Endothelial cell of umbilical vein (primary cell): ENCODE results near the gene LMF1. TPM values are rescaled to one million over a fixed set of nuclear protein-coding genes. Genes with fewer than 3 reads are reported as not detected.

ENCODE experiments used
- BruUV-seq: library from RNA; stranded (reverse); fragments of 400-500 nt; replicated peaks from 2 replicates; lab custom pipeline; 2021; lab: Mats Ljungman, UMichigan
- CTCF ChIA-PET: fragments of 300-600, 350-600 bp; sonication (Branson Sonifier 250); formaldehyde crosslinking; loops from one replicate; lab custom pipeline; 2021; ENCODE audit warnings: antibody characterized with exemption, inconsistent platforms; lab: Charles Lee
- POLR2A ChIA-PET: fragments of 300-600, 350-600 bp; sonication (Branson Sonifier 250); formaldehyde crosslinking; loops from one replicate; lab custom pipeline; 2021; ENCODE audit warnings: antibody characterized with exemption, inconsistent platforms; lab: Charles Lee
- DNase-seq: peaks from one replicate; pipeline ENCODE4 v3.0.0-alpha.2; 2011; ENCODE audit warnings: low read depth, low spot score
- FAIRE-seq: peaks from 2 replicates; lab custom pipeline; 2011; peaks lifted over from hg19 to GRCh38; lab: Jason Lieb, UNC
- H2AFZ ChIP-seq: 2 replicates; pipeline ENCODE4 v1.6.0; 2012; ENCODE audit warnings: low read depth, low read length, control low read depth, inconsistent platforms
- H3K27ac ChIP-seq: 2 replicates; pipeline ENCODE4 v1.5.1; 2011; ENCODE audit warnings: low read depth, mild to moderate bottlenecking, control low read depth, low read length, moderate library complexity; ENCODE audit not compliant: insufficient read depth
- H3K27me3 ChIP-seq, 2 experiments: 2 replicates each; pipeline versions ENCODE4 v1.6.0 to v1.6.1; 2011; ENCODE audit warnings: low read length in 2 of 2, mixed read lengths in 1 of 2; ENCODE audit not compliant: control insufficient read depth in 2 of 2, insufficient read depth in 2 of 2
- H3K36me3 ChIP-seq, 2 experiments: 2 replicates in 1 of 2; 3 replicates in 1 of 2; pipeline ENCODE4 v1.5.1; 2011; ENCODE audit warnings: low read length in 2 of 2, mild to moderate bottlenecking in 1 of 2, moderate library complexity in 1 of 2; ENCODE audit not compliant: control insufficient read depth in 2 of 2, insufficient read depth in 2 of 2; ENCODE audit errors: extremely low read depth in 1 of 2
- H3K4me1 ChIP-seq: 3 replicates; pipeline ENCODE4 v1.5.1; 2011; ENCODE audit warnings: mild to moderate bottlenecking, low read length; ENCODE audit not compliant: control insufficient read depth, insufficient read depth; ENCODE audit errors: extremely low read depth
- H3K4me2 ChIP-seq: 2 replicates; pipeline ENCODE4 v1.6.1; 2011; ENCODE audit warnings: low read length, control low read depth, mixed read lengths; ENCODE audit not compliant: insufficient read depth
- H3K4me3 ChIP-seq, 3 experiments: fragments of 200-600 bp in 1 of 3; sonication (generic), shearing (Covaris generic) in 1 of 3; replicated peaks in 1 of 3; 2 replicates each; pipeline ENCODE4 v1.5.1; 2011 to 2016; ENCODE audit warnings: control low read depth in 3 of 3, low read length in 3 of 3, mild to moderate bottlenecking in 2 of 3, inconsistent platforms in 1 of 3, low read depth in 1 of 3, moderate library complexity in 1 of 3; ENCODE audit not compliant: insufficient read depth in 1 of 3
- H3K79me2 ChIP-seq: 2 replicates; pipeline ENCODE4 v1.6.0; 2012; ENCODE audit warnings: low read length, inconsistent platforms; ENCODE audit not compliant: control insufficient read depth, insufficient read depth
- H3K9ac ChIP-seq: replicated peaks from 2 replicates; pipeline ENCODE3; 2011; ENCODE audit warnings: low read length, control low read depth; ENCODE audit not compliant: insufficient read depth; ENCODE audit errors: extremely low read depth
- H3K9me1 ChIP-seq: replicated peaks from 3 replicates; pipeline ENCODE4 v1.6.0; 2011; ENCODE audit warnings: mild to moderate bottlenecking, low read length; ENCODE audit not compliant: control insufficient read depth, insufficient read depth; ENCODE audit errors: extremely low read depth
- H3K9me3 ChIP-seq: replicated peaks from 2 replicates; pipeline ENCODE4 v1.5.1; 2012; ENCODE audit warnings: low read length, inconsistent platforms; ENCODE audit not compliant: control insufficient read depth, insufficient read depth
- H4K20me1 ChIP-seq: replicated peaks from 2 replicates; pipeline ENCODE3; 2011; ENCODE audit warnings: mild to moderate bottlenecking, low read length; ENCODE audit not compliant: control insufficient read depth, insufficient read depth; ENCODE audit errors: extremely low read depth
- CTCF ChIP-seq, 2 donors: IDR thresholded peaks; 1 replicate in 1 of 2; 2 replicates in 1 of 2; pipeline ENCODE4 v1.5.1; 2011; ENCODE audit warnings: low read length in 2 of 2, mild to moderate bottlenecking in 2 of 2, moderate library complexity in 2 of 2, control low read depth in 1 of 2, inconsistent platforms in 1 of 2, low read depth in 1 of 2; ENCODE audit not compliant: insufficient read depth in 1 of 2; ENCODE audit errors: extremely low read depth in 1 of 2
- EZH2 ChIP-seq: IDR thresholded peaks from 2 replicates; pipeline ENCODE4 v1.6.1; 2012; ENCODE audit warnings: borderline replicate concordance, low read depth, mild to moderate bottlenecking, moderate library complexity, low read length, inconsistent platforms; ENCODE audit not compliant: severe bottlenecking
- FOS ChIP-seq: IDR thresholded peaks from 2 replicates; pipeline ENCODE4 v1.6.1; 2011; ENCODE audit warnings: mild to moderate bottlenecking, low read length, moderate library complexity, borderline replicate concordance; ENCODE audit not compliant: insufficient read depth
- GATA2 ChIP-seq: IDR thresholded peaks from 2 replicates; pipeline ENCODE4 v1.7.0; 2011; ENCODE audit warnings: low read depth, mild to moderate bottlenecking, moderate library complexity, mixed read lengths, low read length; ENCODE audit not compliant: insufficient read length, insufficient read depth
- JUN ChIP-seq: IDR thresholded peaks from 2 replicates; pipeline ENCODE4 v1.6.1; 2011; ENCODE audit warnings: borderline replicate concordance, low read depth; ENCODE audit not compliant: insufficient read length, insufficient read depth
- MAX ChIP-seq: IDR thresholded peaks from 2 replicates; pipeline ENCODE4 v1.6.1; 2011; ENCODE audit not compliant: insufficient read depth, insufficient read length
- MYC ChIP-seq: IDR thresholded peaks from one replicate; pipeline ENCODE4 v1.6.1; 2011; ENCODE audit warnings: mild to moderate bottlenecking, low read depth, low read length
- POLR2A ChIP-seq: IDR thresholded peaks from 2 replicates; pipeline ENCODE4 v1.6.1; 2012; ENCODE audit warnings: low read depth, mild to moderate bottlenecking, control low read depth, low read length
- dilution Hi-C: fragments of 300-500 bp; cut with MboI; formaldehyde crosslinking; loops from one replicate; pipeline ENCODE4 v1.15.0; 2019; ENCODE audit warnings: low sequenced_read_pairs; ENCODE audit not compliant: extremely low pct_ligation_motif_present
- intact Hi-C: fragments of 100-400 bp; cut with micrococcal nuclease; formaldehyde crosslinking; loops from one replicate; pipeline ENCODE4 v1.10.0; 2022
- polyA plus RNA-seq, 4 experiments: library from polyadenylated mRNA; depleted of rRNA in 3 of 4; stranded (reverse) in 3 of 4; unstranded in 1 of 4; fragments of >200 nt; gene quantifications; 2 replicates each; pipeline versions ENCODE4 v1.2.1 to v1.2.3, GENCODE V29; 2011 to 2012; ENCODE audit warnings: missing spikeins in 1 of 4
- total RNA-seq: library from RNA; stranded (reverse); gene quantifications from 2 replicates; pipeline ENCODE4 v1.2.3, GENCODE V29; 2021

The LMF1 gene
- total and polyA plus RNA-seq, 2 donors (not counting 3 experiments of a cell fraction or from before 2014, with no cell fraction given) = 17.8 TPM

- Histone ChIP-seq H3K4me2 (no peak overlapping the region), H3K4me3 (no peak overlapping the region), H3K9me1 (no peaks in the 10 kb centered on the region), H3K9ac (no peak overlapping the region), H3K9me3 (no peaks in the 10 kb centered on the region), H3K27me3 (no peaks in the 10 kb centered on the region), H2AFZ (no peak overlapping the region), H3K36me3 (no peaks in the 10 kb centered on the region), H3K79me2 (no peaks in the 10 kb centered on the region), H3K27ac (no peak overlapping the region), H3K4me1 (no peaks in the 10 kb centered on the region), H4K20me1 (peaks cover 2% of the 10 kb centered on the region)
- POLR2A ChIA-PET = no interaction called here
- no peak for TF ChIP-seq POLR2A
- TF ChIP-seq FOS = no peak
- TF ChIP-seq MYC = no peak
- no peak for TF ChIP-seq JUN
- no peak for TF ChIP-seq CTCF (IDR thresholded peaks at IDR 0.05; ENCODE audit: extremely low read depth in 1 of 2, insufficient read depth in 1 of 2, low read depth in 1 of 2, low read length in 2 of 2)
- no peak for TF ChIP-seq GATA2
- TF ChIP-seq EZH2 = no peak
- TF ChIP-seq MAX = no peak
- BruUV-seq = no TSS peak
- no peak for FAIRE-seq
- intact Hi-C loops = no loop called here
- DNase-seq = no peak
- dilution Hi-C loops = no loop called here
- CTCF ChIA-PET = no interaction called here
Observed at GRCh38 chr16:932831-933330, 37.9 kb downstream of the LMF1 start.
